Measurements from ENCODE around the gene USP12.
"Not testable (repeated sequence)": the region's sequence is repeated elsewhere in the genome, so short reads cannot be mapped to it uniquely, and the experiment has no call there.

The USP12 gene

GRCh38 chr13:27118428-27119054 lies 53.1 kb downstream of the USP12 start:
- no peak for DNase-seq

GRCh38 chr13:27117952-27118351 lies 53.7 kb downstream of the USP12 start:
- DNase-seq = no peak

GRCh38 chr13:27117158-27117557 lies 54.5 kb downstream of the USP12 start:
- no peak for DNase-seq

GRCh38 chr13:27113436-27113835 lies 58.2 kb downstream of the USP12 start:
- no peak for DNase-seq

- no peak for DNase-seq
Observed at GRCh38 chr13:27112006-27112405, 59.6 kb downstream of the USP12 start.

GRCh38 chr13:27110056-27110746 lies 61.4 kb downstream of the USP12 start:
- no peak for DNase-seq

GRCh38 chr13:27106144-27106543 lies 65.5 kb downstream of the USP12 start:
- DNase-seq = no peak

GRCh38 chr13:27104606-27105005 lies 67.0 kb downstream of the USP12 start:
- no peak for DNase-seq

GRCh38 chr13:27101847-27102246 lies 69.8 kb downstream of the USP12 start:
- DNase-seq = no peak

GRCh38 chr13:27101289-27101688 lies 70.3 kb downstream of the USP12 start:
- DNase-seq = no peak

- DNase-seq = no peak
Observed at GRCh38 chr13:27097691-27098090, 73.9 kb downstream of the USP12 start.

- DNase-seq = no peak
Observed at GRCh38 chr13:27091451-27091850, 80.2 kb downstream of the USP12 start.

- DNase-seq = no peak
Observed at GRCh38 chr13:27088619-27089018, 83.0 kb downstream of the USP12 start.

GRCh38 chr13:27086599-27087265 lies 84.9 kb downstream of the USP12 start:
- DNase-seq = no peak

- no peak for DNase-seq
Observed at GRCh38 chr13:27083183-27083582, 88.4 kb downstream of the USP12 start.

GRCh38 chr13:27081893-27082679 lies 89.5 kb downstream of the USP12 start:
- no peak for DNase-seq

GRCh38 chr13:27080018-27080948 lies 91.3 kb downstream of the USP12 start:
- DNase-seq = no peak

GRCh38 chr13:27079421-27079958 lies 92.1 kb downstream of the USP12 start:
- DNase-seq = no peak

GRCh38 chr13:27077451-27077850 lies 94.2 kb downstream of the USP12 start:
- no peak for DNase-seq

GRCh38 chr13:27076421-27076820 lies 95.2 kb downstream of the USP12 start:
- no peak for DNase-seq

- peak; percentile 5 for DNase-seq
Observed at GRCh38 chr13:27073186-27073585, 98.4 kb downstream of the USP12 start.

- DNase-seq = not testable (repeated sequence)
Observed at GRCh38 chr13:27066123-27066522, 105.5 kb downstream of the USP12 start.
